Mucosa of descending colon (tissue), 3 donors: Measurements from ENCODE around the gene RAP1GDS1. TPM values are rescaled to one million over a fixed set of nuclear protein-coding genes. Genes with fewer than 3 reads are reported as not detected.
"Not testable (repeated sequence)": the region's sequence is repeated elsewhere in the genome, so short reads cannot be mapped to it uniquely, and the experiment has no call there.

Experiments
- ATAC-seq: fragments of 200-7000 bp; cut with Tn5 transposase; one replicate; pipeline ENCODE4 v1.9.1; 2020; ENCODE audit warnings: mild to moderate bottlenecking, moderate library complexity
- DNase-seq, 3 donors: peaks; one replicate each; pipeline ENCODE4 v3.0.0-alpha.2; 2020
- H3K36me3 ChIP-seq: fragments of 200-600 bp; one replicate; pipeline ENCODE4 v1.8.0; 2021; ENCODE audit warnings: low read depth, mild to moderate bottlenecking
- H3K4me1 ChIP-seq: fragments of 200-600 bp; one replicate; pipeline ENCODE4 v1.8.0; 2021; ENCODE audit warnings: low read depth, mild to moderate bottlenecking
- H3K4me3 ChIP-seq: fragments of 200-600 bp; one replicate; pipeline ENCODE4 v1.8.0; 2021; ENCODE audit warnings: mild to moderate bottlenecking
- H3K9me3 ChIP-seq: fragments of 200-600 bp; one replicate; pipeline ENCODE4 v1.8.0; 2021; ENCODE audit warnings: mild to moderate bottlenecking
- CTCF ChIP-seq: fragments of 200-600 bp; IDR thresholded peaks from one replicate; pipeline ENCODE4 v1.8.0; 2022; ENCODE audit warnings: antibody characterized with exemption, mild to moderate bottlenecking
- intact Hi-C, 2 donors: fragments of 100-400 bp; cut with DNase I in 1 of 2; cut with micrococcal nuclease in 1 of 2; formaldehyde crosslinking; loops; one replicate each; pipeline versions ENCODE4 v1.11.0 to v1.11.1; 2022; cut with DNase I, micrococcal nuclease
- total RNA-seq, 3 donors: library from RNA; stranded (reverse); fragmentation: NEBNext Ultra II Directional in 2 of 3; extraction: Animal tissue kit (Norgen Biotek cat#: 25700) in 2 of 3; gene quantifications; one replicate each; pipeline versions ENCODE4 v1.2.1 to v1.2.4, GENCODE V29; 2021 to 2023
- donor health status: DM: no; HTN: no; CAD: no; lungs with moderate emphysema.
- donor health status: DM: no; HTN: no; CAD: no.
- donor health status: DM: no; HTN: yes; CAD: no.

The RAP1GDS1 gene
- total RNA-seq, 3 donors from 2014 or later: 28.4 to 37.5 (median 33.3) TPM

GRCh38 chr4:98399915-98400314 lies 138.7 kb downstream of the RAP1GDS1 start:
- no peak for TF ChIP-seq CTCF
- H3K9me3 ChIP-seq: no peaks in the 10 kb centered on the region
- H3K4me3 ChIP-seq: no peak overlapping the region
- ATAC-seq (no peak), DNase-seq (no peak)
- intact Hi-C loops: no loop called here
- H3K36me3 ChIP-seq: no peaks in the 10 kb centered on the region
- no peaks in the 10 kb centered on the region for H3K4me1 ChIP-seq

GRCh38 chr4:98406819-98407218 lies 145.6 kb downstream of the RAP1GDS1 start:
- ATAC-seq: no peak
- DNase-seq: no peak
- no peak overlapping the region for H3K4me3 ChIP-seq
- TF ChIP-seq CTCF: no peak
- intact Hi-C loops: no loop called here
- peaks cover 3% of the 10 kb centered on the region for H3K9me3 ChIP-seq
- no peaks in the 10 kb centered on the region for H3K36me3 ChIP-seq
- no peaks in the 10 kb centered on the region for H3K4me1 ChIP-seq

GRCh38 chr4:98411731-98412130 lies 150.5 kb downstream of the RAP1GDS1 start:
- no peak overlapping the region for H3K4me3 ChIP-seq
- intact Hi-C loops: no loop called here
- no peak for ATAC-seq

GRCh38 chr4:98416844-98417243 lies 155.7 kb downstream of the RAP1GDS1 start:
- H3K4me1 ChIP-seq: no peaks in the 10 kb centered on the region
- H3K9me3 ChIP-seq: peaks cover 14% of the 10 kb centered on the region
- no peak for ATAC-seq
- H3K36me3 ChIP-seq: no peaks in the 10 kb centered on the region
- intact Hi-C loops: no loop called here
- no peak for DNase-seq
- H3K4me3 ChIP-seq: no peak overlapping the region
- no peak for TF ChIP-seq CTCF

More at GRCh38 chr4:98411731-98412130, 150.5 kb downstream of the RAP1GDS1 start:
- Histone ChIP-seq H3K36me3 (no peaks in the 10 kb centered on the region), H3K4me1 (no peaks in the 10 kb centered on the region), H3K9me3 (peaks cover 17% of the 10 kb centered on the region)
- DNase-seq: no peak
- TF ChIP-seq CTCF: no peak

GRCh38 chr4:98420151-98420550 lies 159.0 kb downstream of the RAP1GDS1 start:
- H3K9me3 ChIP-seq, DNase-seq, intact Hi-C loops, ATAC-seq, H3K36me3 ChIP-seq, H3K4me3 ChIP-seq, H3K4me1 ChIP-seq: not testable (repeated sequence)

- no peak overlapping the region for H3K4me3 ChIP-seq
- no peak for TF ChIP-seq CTCF
- H3K9me3 ChIP-seq: no peaks in the 10 kb centered on the region
- DNase-seq (no peak), ATAC-seq (no peak)
- H3K36me3 ChIP-seq: no peaks in the 10 kb centered on the region
- H3K4me1 ChIP-seq: no peaks in the 10 kb centered on the region
- intact Hi-C loops: no loop called here
Measured at GRCh38 chr4:98421111-98421510, 159.9 kb downstream of the RAP1GDS1 start.
